DOHH2 (cell line): ENCODE data around the gene VIM.

Experiments
- H3F3A ChIP-seq: fragments of 200-600 bp; sonication (generic), shearing (Covaris generic); 2 replicates; pipeline ENCODE4 v1.6.0; 2016; ENCODE audit warnings: antibody characterized with exemption, mild to moderate bottlenecking; ENCODE audit not compliant: control insufficient read depth, insufficient read depth
- H3K27ac ChIP-seq: fragments of 200-600 bp; sonication (generic); 2 replicates; pipeline ENCODE4 v1.5.1; 2014; ENCODE audit warnings: low read depth, mild to moderate bottlenecking, low read length, moderate library complexity
- H3K27me3 ChIP-seq: fragments of 200-600 bp; sonication (generic); 2 replicates; pipeline ENCODE4 v1.6.1; 2014; ENCODE audit warnings: mild to moderate bottlenecking, low read length, mixed read lengths; ENCODE audit not compliant: control insufficient read depth
- H3K36me3 ChIP-seq: fragments of 200-600 bp; sonication (generic); 2 replicates; pipeline ENCODE4 v1.6.1; 2014; ENCODE audit warnings: mild to moderate bottlenecking, low read length, moderate library complexity, mixed read lengths; ENCODE audit not compliant: control insufficient read depth
- H3K4me1 ChIP-seq: fragments of 200-600 bp; sonication (generic); 2 replicates; pipeline ENCODE4 v1.6.1; 2014; ENCODE audit warnings: mild to moderate bottlenecking, low read length, mixed read lengths; ENCODE audit not compliant: control insufficient read depth
- H3K4me2 ChIP-seq: fragments of 200-600 bp; sonication (generic); 2 replicates; pipeline ENCODE4 v1.6.0; 2014; ENCODE audit warnings: mild to moderate bottlenecking, low read length, moderate library complexity
- H3K4me3 ChIP-seq: fragments of 200-600 bp; sonication (generic); 2 replicates; pipeline ENCODE4 v1.5.1; 2014; ENCODE audit warnings: mild to moderate bottlenecking, low read length, mixed read lengths
- H3K79me2 ChIP-seq: fragments of 200-600 bp; sonication (generic); 2 replicates; pipeline ENCODE4 v1.6.1; 2014; ENCODE audit warnings: mild to moderate bottlenecking, low read length, mixed read lengths; ENCODE audit not compliant: control insufficient read depth
- H3K9me2 ChIP-seq: fragments of 200-600 bp; sonication (generic); replicated peaks from 2 replicates; pipeline ENCODE4 v1.6.1; 2014; ENCODE audit warnings: mild to moderate bottlenecking, low read length, mixed read lengths; ENCODE audit not compliant: control insufficient read depth
- H3K9me3 ChIP-seq: fragments of 200-600 bp; sonication (generic); 2 replicates; pipeline ENCODE4 v1.6.1; 2014; ENCODE audit warnings: antibody characterized with exemption, low read length, mixed read lengths; ENCODE audit not compliant: control insufficient read depth, insufficient read depth
- H4K20me1 ChIP-seq: fragments of 200-600 bp; sonication (generic); 2 replicates; pipeline ENCODE4 v1.6.0; 2014; ENCODE audit warnings: low read depth, mild to moderate bottlenecking, antibody characterized with exemption, low read length, moderate library complexity; ENCODE audit not compliant: control insufficient read depth, insufficient read depth
- EZH2phosphoT487 ChIP-seq: fragments of 200-600 bp; sonication (generic); IDR thresholded peaks from 2 replicates; pipeline ENCODE4 v1.6.1; 2017; ENCODE audit warnings: borderline replicate concordance, mild to moderate bottlenecking, antibody characterized with exemption, low read length, moderate library complexity, mixed read lengths
- TF ChIP-seq, protein P1 (sequence below): fragments of 200-600 bp; sonication (generic); IDR thresholded peaks from one replicate; pipeline ENCODE4 v1.5.1; 2014; ENCODE audit warnings: antibody characterized with exemption, mild to moderate bottlenecking, low read depth, low read length; ENCODE audit not compliant: poor library complexity, severe bottlenecking

VIM gene

DNA sequence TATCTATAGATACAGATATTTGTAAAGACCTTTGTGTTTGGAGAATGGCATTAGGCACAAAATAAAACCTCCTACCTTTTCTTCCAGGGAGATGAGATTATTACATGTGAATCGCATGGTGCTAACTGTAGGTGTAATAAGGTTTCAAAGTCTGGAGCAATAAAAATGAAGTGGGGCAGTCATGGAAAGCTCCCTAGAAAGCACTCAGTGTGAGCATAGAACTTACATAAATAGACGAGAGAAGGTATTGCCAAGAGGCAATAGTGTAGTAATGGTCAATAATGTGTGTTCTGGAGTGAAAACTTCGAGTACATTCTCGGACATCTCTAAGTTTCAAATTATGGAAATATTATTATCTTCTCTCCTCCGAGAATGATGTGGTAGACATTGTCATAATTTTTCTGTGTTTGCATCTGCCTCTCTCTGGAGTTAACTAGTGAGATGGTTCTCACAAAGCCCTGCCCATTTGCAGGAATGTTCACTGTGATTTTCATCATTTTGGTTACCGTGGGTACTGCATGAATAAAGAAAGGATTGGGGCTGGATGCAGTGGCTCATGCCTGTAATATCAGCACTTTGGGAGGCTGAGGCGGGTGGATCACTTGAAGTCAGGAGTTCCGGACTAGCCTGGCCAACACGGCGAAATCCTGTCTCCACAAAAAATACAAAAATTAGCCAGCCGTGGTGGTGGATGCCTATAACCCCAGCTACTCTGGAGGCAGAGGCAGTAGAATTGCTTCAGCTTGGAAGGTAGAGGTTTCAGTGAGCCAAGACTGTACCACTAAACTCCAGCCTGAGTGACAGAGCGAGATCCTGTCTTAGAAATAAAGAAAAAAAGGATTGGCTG lies 10.6 kb downstream of the VIM start:
- no peaks in the 10 kb centered on the region for H4K20me1 ChIP-seq
- H3F3A ChIP-seq: no peaks in the 10 kb centered on the region
- no peaks in the 10 kb centered on the region for H3K9me2 ChIP-seq
- no peaks in the 10 kb centered on the region for H3K27me3 ChIP-seq
- H3K4me1 ChIP-seq: no peaks in the 10 kb centered on the region
- no peaks in the 10 kb centered on the region for H3K79me2 ChIP-seq
- no peak for TF ChIP-seq EZH2phosphoT487
- TF ChIP-seq, protein P1, sequence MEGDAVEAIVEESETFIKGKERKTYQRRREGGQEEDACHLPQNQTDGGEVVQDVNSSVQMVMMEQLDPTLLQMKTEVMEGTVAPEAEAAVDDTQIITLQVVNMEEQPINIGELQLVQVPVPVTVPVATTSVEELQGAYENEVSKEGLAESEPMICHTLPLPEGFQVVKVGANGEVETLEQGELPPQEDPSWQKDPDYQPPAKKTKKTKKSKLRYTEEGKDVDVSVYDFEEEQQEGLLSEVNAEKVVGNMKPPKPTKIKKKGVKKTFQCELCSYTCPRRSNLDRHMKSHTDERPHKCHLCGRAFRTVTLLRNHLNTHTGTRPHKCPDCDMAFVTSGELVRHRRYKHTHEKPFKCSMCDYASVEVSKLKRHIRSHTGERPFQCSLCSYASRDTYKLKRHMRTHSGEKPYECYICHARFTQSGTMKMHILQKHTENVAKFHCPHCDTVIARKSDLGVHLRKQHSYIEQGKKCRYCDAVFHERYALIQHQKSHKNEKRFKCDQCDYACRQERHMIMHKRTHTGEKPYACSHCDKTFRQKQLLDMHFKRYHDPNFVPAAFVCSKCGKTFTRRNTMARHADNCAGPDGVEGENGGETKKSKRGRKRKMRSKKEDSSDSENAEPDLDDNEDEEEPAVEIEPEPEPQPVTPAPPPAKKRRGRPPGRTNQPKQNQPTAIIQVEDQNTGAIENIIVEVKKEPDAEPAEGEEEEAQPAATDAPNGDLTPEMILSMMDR: no peak
- H3K36me3 ChIP-seq: no peaks in the 10 kb centered on the region
- H3K27ac ChIP-seq: no peak overlapping the region
- H3K4me2 ChIP-seq: no peak overlapping the region
- H3K4me3 ChIP-seq: no peak overlapping the region
- H3K9me3 ChIP-seq: no peaks in the 10 kb centered on the region

DNA sequence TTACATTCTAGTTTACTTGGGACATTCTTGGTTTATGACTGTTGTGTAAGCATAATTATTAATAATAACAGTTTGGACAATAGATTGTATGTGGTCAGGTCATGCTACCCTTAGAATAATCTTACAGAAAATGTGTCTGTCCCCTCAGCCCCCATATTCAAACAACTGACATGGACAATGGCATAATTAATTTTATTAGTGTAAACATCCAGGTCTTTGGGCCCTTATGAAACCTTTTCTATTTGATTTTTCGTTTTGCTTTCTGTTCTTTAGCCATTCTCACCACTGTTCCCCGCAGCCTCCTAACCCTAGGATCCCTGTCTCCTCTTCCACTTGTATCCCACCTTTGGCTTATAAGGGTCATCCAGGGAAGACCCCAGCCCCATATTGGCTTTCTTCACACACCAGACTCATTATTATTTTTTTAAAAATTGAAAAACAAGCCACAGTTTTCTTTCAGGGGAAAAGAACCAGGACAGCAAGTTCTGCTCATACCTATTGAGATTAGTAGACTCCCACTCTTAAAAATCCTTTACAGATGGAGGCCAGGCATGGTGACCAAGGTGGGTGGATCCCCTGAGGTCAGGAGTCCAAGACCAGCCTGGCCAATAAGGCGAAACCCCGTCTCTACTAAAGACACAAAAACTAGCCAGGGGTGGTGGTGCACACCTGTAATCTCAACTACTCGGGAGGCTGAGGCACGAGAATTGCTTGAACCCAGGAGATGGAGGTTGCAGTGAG lies 11.5 kb downstream of the VIM start:
- H4K20me1 ChIP-seq: no peaks in the 10 kb centered on the region
- no peak for TF ChIP-seq EZH2phosphoT487
- TF ChIP-seq, protein P1: no peak
- no peaks in the 10 kb centered on the region for H3K27me3 ChIP-seq
- H3K79me2 ChIP-seq: no peaks in the 10 kb centered on the region
- H3K9me3 ChIP-seq: no peaks in the 10 kb centered on the region
- H3K4me2 ChIP-seq: no peak overlapping the region
- no peaks in the 10 kb centered on the region for H3F3A ChIP-seq
- H3K27ac ChIP-seq: no peak overlapping the region
- H3K4me3 ChIP-seq: no peak overlapping the region
- H3K9me2 ChIP-seq: no peaks in the 10 kb centered on the region
- no peaks in the 10 kb centered on the region for H3K36me3 ChIP-seq
- no peaks in the 10 kb centered on the region for H3K4me1 ChIP-seq

DNA sequence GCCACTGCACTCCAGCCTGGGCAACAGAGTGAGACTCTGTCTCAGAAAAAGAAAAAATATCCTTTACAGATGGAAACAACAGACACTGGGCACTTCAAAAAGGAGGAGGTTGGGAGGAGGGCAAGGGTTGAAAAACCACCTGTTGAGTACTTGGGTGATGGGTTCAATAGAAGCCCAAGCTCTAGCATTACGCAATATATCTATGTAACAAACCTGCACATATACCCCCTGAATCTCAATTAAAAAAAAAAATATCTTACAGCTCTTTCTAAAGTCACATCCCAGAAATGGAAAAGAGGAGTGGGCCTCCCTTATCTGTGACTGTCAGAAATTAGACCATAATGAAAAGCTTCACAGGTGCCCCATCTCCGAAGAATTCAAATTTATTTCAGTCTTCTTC lies 12.1 kb downstream of the VIM start:
- Histone ChIP-seq H3K27ac (no peak overlapping the region), H3K79me2 (no peaks in the 10 kb centered on the region), H3K9me3 (no peaks in the 10 kb centered on the region), H3F3A (no peaks in the 10 kb centered on the region), H3K4me2 (no peak overlapping the region), H3K27me3 (no peaks in the 10 kb centered on the region), H3K36me3 (no peaks in the 10 kb centered on the region), H3K9me2 (no peaks in the 10 kb centered on the region), H3K4me3 (no peak overlapping the region), H4K20me1 (no peaks in the 10 kb centered on the region), H3K4me1 (no peaks in the 10 kb centered on the region)
- no peak for TF ChIP-seq EZH2phosphoT487
- TF ChIP-seq, protein P1: no peak
